Astrocyte of the cerebellum (primary cell): Measurements from ENCODE around the gene CMTM8.

Experiments used
- DNase-seq: peaks from one replicate; pipeline ENCODE4 v3.0.0-alpha.2; 2011; ENCODE audit warnings: low read depth
- H3K4me3 ChIP-seq: 2 replicates; pipeline ENCODE4 v1.5.1; 2011; ENCODE audit warnings: mild to moderate bottlenecking, low read depth, low read length, moderate library complexity
- CTCF ChIP-seq: IDR thresholded peaks from 2 replicates; pipeline ENCODE4 v1.5.1; 2012; ENCODE audit warnings: low read length, low read depth, moderate library complexity, mild to moderate bottlenecking; ENCODE audit errors: missing control alignments
- in situ Hi-C: cut with HindIII; loops from 2 replicates; pipeline ENCODE4 v1.10.0; 2017; ENCODE audit warnings: low sequenced_read_pairs

The CMTM8 gene

GRCh38 chr3:32312251-32312650 is 73.8 kb downstream of the CMTM8 start:
- no peak overlapping the region for H3K4me3 ChIP-seq
- in situ Hi-C loops = no loop called here
- TF ChIP-seq CTCF = no peak
- no peak for DNase-seq

GRCh38 chr3:32313169-32313568 is 74.7 kb downstream of the CMTM8 start:
- DNase-seq = no peak
- in situ Hi-C loops = no loop called here
- no peak for TF ChIP-seq CTCF
- no peak overlapping the region for H3K4me3 ChIP-seq

- TF ChIP-seq CTCF = no peak
- DNase-seq = no peak
Observed at GRCh38 chr3:32313723-32314473, 75.4 kb downstream of the CMTM8 start.

GRCh38 chr3:32315441-32315840 is 77.0 kb downstream of the CMTM8 start:
- no peak for DNase-seq
- no peak overlapping the region for H3K4me3 ChIP-seq
- in situ Hi-C loops = no loop called here
- no peak for TF ChIP-seq CTCF

More at GRCh38 chr3:32313723-32314473, 75.4 kb downstream of the CMTM8 start:
- in situ Hi-C loops = no loop called here
- H3K4me3 ChIP-seq = no peak overlapping the region

- no peak overlapping the region for H3K4me3 ChIP-seq
- no peak for TF ChIP-seq CTCF
- in situ Hi-C loops = no loop called here
- DNase-seq = no peak
Observed at GRCh38 chr3:32316319-32316718, 77.8 kb downstream of the CMTM8 start.

- TF ChIP-seq CTCF = no peak
- in situ Hi-C loops = no loop called here
- H3K4me3 ChIP-seq = no peak overlapping the region
- DNase-seq = no peak
Observed at GRCh38 chr3:32316976-32317375, 78.5 kb downstream of the CMTM8 start.
